NCI-H2029 treated with DMSO at 0.1 percent for 48 hours (cell line): ENCODE results near the gene WDFY4.

Experiments used
- DNase-seq: peaks from one replicate; lab custom pipeline; 2025; lab: John Stamatoyannopoulos, UW

WDFY4 gene

DNA sequence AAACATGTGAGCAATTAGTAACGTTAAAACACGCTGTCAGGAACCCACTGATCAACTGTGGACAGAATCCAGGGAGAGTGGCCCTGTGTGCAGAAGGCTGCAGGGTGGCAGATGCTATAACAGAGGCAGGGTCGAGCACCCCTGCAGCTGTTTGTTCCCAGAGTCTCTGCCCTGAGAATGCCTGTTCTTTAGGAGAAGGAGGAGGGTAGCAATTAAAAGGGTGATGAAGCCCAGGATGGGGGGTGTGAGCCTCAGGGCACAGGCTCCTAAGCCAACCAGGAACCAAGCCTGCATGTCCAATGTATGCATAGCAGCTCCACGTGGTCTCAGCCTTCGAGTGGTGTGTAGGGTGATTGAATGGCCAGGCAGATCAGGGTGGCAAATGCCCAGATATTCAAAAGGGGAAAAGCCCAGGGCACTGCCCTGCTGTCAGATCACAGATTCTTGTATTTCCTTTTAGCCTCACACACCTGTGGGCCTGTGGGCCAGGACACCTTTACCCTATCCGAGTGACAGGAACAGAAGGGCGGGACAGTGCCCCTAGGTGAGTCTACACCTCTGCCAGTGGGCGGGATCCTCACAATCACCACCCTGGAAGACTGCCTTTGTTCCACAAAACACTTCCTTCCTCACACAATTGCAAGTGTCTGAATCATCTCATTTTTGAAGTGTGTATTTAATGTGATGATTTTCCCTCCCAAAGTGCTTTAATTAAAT lies 7.3 kb downstream of the WDFY4 start:
- DNase-seq: no peak

DNA sequence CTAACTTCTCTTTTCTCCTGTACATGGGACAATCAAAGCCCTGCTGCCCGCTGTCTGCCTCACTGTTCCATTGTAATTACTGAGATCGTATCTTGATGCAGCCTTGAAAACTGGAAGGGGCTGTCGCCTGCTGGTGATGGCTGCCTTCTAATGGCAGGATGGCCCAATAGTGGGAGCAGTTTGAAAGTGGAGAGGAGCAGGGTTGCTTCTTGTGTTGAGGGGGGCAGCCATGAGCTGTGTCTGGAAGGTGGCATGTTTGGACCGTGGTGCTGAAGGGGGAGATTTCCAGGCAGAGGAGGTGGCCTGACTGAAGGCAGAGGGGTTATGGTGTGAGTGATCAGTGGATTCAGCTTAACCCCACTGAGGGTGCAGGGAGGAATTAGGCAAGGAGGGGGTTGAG lies 8.1 kb downstream of the WDFY4 start:
- no peak for DNase-seq

DNA sequence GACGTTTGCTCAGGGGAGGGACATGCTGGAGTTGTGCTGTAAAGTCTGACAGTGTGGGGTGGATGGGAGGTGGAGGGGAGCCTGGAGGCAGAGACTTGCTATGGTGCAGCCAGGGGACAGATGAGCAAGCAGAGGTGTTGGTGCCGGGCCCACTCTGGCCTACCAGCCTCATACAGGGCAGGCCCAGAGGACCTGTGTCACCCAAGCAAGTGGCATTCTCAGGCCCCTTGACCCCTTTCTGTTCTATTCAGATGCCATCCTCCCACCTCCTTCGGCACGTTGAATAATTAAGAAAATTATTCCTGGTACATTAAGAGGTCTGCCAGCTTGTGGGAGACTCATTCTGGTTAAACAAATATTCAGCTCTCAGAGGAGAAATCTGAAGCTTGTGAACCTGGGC lies 8.5 kb downstream of the WDFY4 start:
- no peak for DNase-seq

- no peak for DNase-seq
Measured at GRCh38 chr10:48694371-48695030, 9.8 kb downstream of the WDFY4 start.

DNA sequence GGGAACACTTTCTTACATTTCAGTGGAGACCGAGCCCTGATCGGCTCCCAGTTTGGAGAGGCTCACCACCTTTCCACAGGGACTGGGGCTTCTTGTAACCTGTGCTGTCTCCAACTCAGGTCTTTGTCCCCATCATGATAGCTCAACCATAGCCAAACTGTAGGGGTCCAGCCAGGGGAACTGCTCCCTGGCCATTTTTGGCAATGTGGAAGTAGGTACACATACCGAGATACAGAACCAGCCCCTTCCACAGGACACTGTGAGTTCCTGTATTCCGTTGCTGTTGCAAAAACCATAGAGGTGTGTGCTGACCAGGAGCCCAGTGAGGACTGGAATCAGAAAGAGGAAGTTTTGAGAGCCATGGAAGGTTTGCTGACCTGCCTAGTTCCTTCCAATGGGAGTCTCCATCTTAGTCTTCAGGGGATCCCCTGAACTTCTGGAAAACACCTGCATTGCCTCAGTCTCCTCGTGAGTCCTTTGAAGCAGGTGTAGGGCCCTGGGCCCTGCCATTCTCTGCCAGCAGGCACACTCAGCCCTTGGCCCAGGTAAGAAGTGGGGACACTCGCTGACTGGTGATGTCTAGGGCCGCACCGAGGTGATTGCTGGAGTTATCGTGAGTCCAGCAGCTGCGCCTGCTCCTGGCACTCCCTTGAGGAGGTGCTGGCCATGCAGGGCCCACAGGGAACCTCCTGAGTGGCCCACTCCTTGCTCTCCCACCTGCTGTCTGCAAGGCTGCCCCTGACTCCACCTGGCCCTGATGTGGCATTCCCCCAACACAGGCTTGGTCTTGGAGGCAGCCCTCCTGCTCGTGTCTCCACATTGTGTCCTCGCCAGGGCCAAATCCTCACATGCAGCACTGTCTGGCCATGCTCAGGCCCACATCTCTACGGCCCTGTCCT lies 11.2 kb downstream of the WDFY4 start:
- no peak for DNase-seq

DNA sequence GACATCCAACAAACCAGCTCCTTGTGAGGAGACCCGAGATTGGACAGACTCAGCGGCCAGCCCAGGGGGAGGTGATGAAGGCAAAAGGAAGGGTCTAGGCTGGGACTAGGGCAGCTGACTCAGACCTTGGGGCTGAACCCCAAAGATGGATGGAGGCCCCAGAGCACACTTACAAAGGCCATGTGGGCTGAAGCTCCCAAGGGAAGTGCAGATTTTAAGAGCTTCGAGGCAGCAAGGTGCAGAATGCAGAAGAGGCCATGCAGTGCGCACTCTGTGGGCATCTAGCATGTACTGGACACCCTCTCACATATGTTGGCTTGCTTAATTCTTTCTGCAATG lies 11.8 kb downstream of the WDFY4 start:
- DNase-seq: no peak

GRCh38 chr10:48697091-48697490 lies 12.4 kb downstream of the WDFY4 start:
- no peak for DNase-seq

- DNase-seq: no peak
Measured at GRCh38 chr10:48697821-48698764, 13.4 kb downstream of the WDFY4 start.

DNA sequence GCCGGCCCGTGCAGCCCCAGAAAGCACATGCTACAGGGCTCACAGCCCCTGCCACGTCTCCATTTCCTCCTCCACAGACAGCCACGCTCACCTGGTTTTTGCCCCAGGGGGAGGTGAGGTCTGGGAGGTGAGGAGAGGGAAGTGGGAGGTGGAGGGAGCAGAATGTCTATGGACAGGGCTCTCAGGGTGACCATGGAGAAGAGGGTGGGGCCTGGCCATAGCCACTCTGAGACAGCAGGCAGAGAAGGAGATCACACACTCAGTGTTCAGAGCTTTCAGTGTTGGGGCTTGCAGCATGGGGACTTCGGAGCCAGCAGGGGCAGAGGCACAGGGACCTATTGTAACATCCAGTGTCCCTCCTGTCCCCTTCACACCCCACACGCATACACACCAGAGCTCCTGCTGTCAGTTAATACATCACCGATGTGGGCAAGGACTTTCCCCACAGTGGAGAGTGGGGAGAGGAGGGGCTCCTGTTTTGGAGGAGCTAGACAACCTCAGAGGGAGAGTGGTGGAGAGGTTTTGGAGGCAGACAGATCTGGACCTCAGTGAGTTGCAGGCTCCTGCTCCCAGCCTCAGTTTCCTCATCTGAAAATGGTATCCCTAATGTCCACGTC lies 14.4 kb downstream of the WDFY4 start:
- no peak for DNase-seq

DNA sequence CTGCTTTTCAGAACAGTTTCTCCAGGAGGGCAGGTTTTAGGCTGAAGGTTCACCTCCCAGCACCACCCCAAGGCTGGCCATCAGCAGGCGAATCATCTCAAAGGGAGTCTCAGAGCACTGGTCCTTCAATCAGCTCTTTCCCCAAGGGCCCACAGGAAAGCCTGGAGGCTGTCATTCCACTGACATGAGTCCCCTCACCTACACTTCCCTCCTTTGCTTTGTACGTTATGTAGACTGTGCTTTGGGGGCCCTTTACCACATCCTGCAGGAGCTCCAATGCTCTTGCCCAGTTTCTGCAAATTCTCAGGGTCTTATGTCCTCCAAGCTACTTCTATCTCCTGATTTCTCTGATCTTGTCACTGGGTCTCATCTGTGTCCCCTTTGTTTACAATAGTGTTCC lies 15.4 kb downstream of the WDFY4 start:
- no peak for DNase-seq

- DNase-seq: no peak
Measured at GRCh38 chr10:48700493-48700892, 15.8 kb downstream of the WDFY4 start.

- DNase-seq: no peak
Measured at GRCh38 chr10:48701139-48701901, 16.6 kb downstream of the WDFY4 start.

GRCh38 chr10:48701941-48702340 lies 17.3 kb downstream of the WDFY4 start:
- no peak for DNase-seq

DNA sequence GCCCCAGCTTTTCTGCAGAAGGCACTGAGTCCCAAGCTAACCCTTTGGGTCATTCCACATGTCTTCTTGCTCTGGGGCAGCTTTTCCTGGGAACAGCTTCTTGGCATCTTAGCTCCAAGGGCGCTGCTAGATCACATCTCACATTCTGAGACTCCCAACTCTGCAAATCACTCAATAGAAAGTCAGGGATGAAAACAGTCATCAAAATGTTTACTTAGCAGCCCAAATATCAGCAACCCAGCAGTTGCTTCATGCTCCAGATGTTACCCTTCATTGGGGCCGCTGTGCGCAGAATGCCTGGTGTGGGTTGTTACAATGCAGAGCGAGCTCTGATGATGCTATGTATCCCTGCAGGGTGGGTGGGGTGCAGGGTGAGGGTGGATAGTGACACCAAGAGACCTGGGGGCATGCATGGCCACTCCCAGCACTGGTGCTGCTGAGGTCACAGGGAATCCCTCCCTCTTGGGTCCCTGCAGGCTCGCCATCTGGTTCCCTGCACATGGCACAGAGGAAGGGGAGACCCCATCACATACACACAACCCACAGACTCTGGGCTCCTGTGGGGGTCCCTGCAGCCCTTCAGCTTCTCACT lies 19.0 kb downstream of the WDFY4 start:
- DNase-seq: no peak

DNA sequence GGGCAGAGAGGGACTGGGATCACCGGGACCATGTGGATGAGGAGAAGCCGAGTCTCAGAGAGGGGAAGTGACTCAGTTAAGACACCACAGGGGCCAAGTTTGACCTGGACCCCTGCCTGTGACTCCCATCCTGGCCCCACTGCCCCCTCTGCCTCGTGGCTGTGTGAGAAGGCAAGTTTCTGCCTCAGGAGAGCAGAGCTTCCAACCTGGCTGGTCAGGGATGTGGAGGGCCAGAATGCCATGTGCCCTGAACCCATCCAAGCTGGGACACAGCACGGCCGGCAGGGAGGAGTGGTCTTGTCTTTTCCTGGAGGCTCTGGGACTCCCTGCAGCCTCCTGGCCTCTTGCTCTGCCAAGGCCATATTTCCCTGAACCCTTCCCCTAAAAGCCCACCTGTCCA lies 19.5 kb downstream of the WDFY4 start:
- no peak for DNase-seq

DNA sequence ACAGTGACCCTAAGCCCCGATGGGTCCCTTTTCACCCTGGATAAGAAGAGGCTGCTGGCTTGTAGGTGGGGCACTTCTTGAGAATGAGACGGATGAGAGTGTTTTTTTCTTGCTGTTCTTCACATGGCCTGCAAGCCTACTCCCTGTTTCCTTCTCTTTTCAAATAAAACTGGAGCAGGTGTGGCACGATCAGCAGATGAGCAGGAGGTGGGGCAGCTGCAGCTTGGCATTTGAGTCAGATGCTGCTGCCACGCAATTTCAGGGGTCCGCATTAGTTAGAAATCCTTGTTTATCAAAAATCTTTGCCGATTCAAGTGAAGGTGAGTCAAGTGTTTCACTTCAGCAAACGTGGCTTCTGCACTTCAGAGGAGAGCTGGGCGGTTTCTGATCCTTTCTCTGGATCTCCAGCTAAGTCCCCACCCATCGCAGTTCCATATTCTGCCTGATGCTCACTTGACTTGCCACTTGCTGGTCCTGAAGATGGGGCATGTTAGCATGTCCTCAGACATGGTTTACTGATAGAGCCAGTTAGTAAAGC lies 20.8 kb downstream of the WDFY4 start:
- DNase-seq: no peak

DNA sequence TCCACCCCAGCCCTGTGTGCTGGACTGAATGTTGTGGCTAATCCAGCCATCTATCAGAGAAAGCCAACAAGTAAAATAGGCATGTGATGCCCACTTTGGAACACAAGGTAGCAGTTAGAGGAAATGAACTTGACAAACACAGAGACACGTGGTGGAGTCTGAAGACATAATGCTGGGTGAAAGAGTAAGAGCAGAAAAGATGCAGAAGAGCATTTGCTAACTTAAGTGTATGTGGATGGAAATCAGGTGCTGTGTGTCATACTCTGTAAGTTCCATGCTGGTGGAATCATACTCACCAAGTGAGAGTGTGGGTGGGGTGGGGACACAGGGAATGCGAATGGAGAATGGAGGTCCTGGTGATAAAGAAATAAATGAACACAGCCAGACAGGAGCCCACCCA lies 22.8 kb downstream of the WDFY4 start:
- no peak for DNase-seq

DNA sequence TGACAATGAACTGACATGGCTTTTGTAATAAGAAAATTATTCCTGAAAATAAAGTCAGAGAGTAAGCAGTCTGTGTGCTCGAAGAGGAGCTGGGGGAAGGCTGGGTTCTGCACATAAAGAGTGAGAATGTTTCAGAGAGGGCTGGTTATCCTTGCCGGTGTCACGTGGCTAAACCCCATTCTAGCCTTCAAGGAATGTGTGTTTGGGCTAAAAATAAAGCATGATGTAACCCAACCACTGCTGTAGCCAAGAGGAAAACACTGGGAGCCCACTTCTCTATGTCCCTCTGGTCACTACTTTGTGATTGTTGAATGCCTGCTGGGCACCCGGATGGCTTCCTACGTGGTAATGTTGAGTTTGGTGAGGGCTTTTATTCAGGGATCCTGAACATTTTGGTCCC lies 23.5 kb downstream of the WDFY4 start:
- DNase-seq: no peak

- no peak for DNase-seq
Measured at GRCh38 chr10:48710647-48711275, 26.1 kb downstream of the WDFY4 start.

GRCh38 chr10:48711830-48712229 lies 27.2 kb downstream of the WDFY4 start:
- no peak for DNase-seq
